Neuronal stem cell (in vitro differentiated cells): ENCODE results near the gene ZPR1.
"Not testable (repeated sequence)": the region's sequence is repeated elsewhere in the genome, so short reads cannot be mapped to it uniquely, and the experiment has no call there.

Experiments
- DNase-seq: peaks from one replicate; pipeline ENCODE4 v3.0.0-alpha.2; 2013; ENCODE audit warnings: low spot score
- H2AFZ ChIP-seq: one replicate; pipeline ENCODE4 v1.6.1; 2013; ENCODE audit warnings: mild to moderate bottlenecking, low read length, inconsistent platforms
- H2AK5ac ChIP-seq: 2 replicates; pipeline ENCODE4 v1.6.1; 2013; ENCODE audit warnings: low read depth, mild to moderate bottlenecking, inconsistent platforms, low read length, moderate library complexity, mixed read lengths
- H2BK120ac ChIP-seq: 2 replicates; pipeline ENCODE4 v1.6.1; 2013; ENCODE audit warnings: low read depth, mild to moderate bottlenecking, inconsistent platforms, low read length, moderate library complexity, mixed read lengths
- H2BK12ac ChIP-seq: one replicate; pipeline ENCODE4 v1.6.1; 2013; ENCODE audit warnings: low read length, inconsistent platforms
- H2BK15ac ChIP-seq: 2 replicates; pipeline ENCODE4 v1.6.1; 2013; ENCODE audit warnings: mild to moderate bottlenecking, low read length, inconsistent platforms, mixed read lengths
- H2BK5ac ChIP-seq: one replicate; pipeline ENCODE4 v1.6.1; 2013; ENCODE audit warnings: inconsistent platforms, mild to moderate bottlenecking, low read length, moderate library complexity
- H3K14ac ChIP-seq: one replicate; pipeline ENCODE4 v1.6.1; 2013; ENCODE audit warnings: low read length, inconsistent platforms
- H3K18ac ChIP-seq: 2 replicates; pipeline ENCODE4 v1.6.1; 2013; ENCODE audit warnings: low read length, inconsistent platforms
- H3K23ac ChIP-seq: 2 replicates; pipeline ENCODE4 v1.6.1; 2013; ENCODE audit warnings: low read depth, mild to moderate bottlenecking, mixed read lengths, low read length, inconsistent platforms; ENCODE audit not compliant: poor library complexity
- H3K27ac ChIP-seq: replicated peaks from 3 replicates; pipeline ENCODE4 v1.5.1; 2013; ENCODE audit warnings: low read length, inconsistent platforms
- H3K27me3 ChIP-seq, 3 experiments: 2 replicates each; pipeline ENCODE4 v1.6.1; 2013; ENCODE audit warnings: low read length in 3 of 3, mild to moderate bottlenecking in 2 of 3, inconsistent platforms in 1 of 3, low read depth in 1 of 3, mixed read lengths in 1 of 3, moderate library complexity in 1 of 3; ENCODE audit not compliant: control insufficient read depth in 3 of 3, insufficient read depth in 3 of 3
- H3K36me3 ChIP-seq, 2 donors: replicated peaks in 1 of 2; 2 replicates each; pipeline ENCODE4 v1.6.1; 2013; ENCODE audit warnings: low read length in 2 of 2; ENCODE audit not compliant: control insufficient read depth in 2 of 2, insufficient read depth in 2 of 2
- H3K4ac ChIP-seq: 2 replicates; pipeline ENCODE4 v1.6.1; 2013; ENCODE audit warnings: inconsistent platforms, mild to moderate bottlenecking, low read length, moderate library complexity
- H3K4me1 ChIP-seq, 2 donors: 1 replicate in 1 of 2; 2 replicates in 1 of 2; pipeline ENCODE4 v1.6.1; 2013; ENCODE audit warnings: low read length in 2 of 2, low read depth in 1 of 2; ENCODE audit not compliant: control insufficient read depth in 2 of 2, insufficient read depth in 1 of 2
- H3K4me2 ChIP-seq: one replicate; pipeline ENCODE4 v1.6.1; 2013; ENCODE audit warnings: mild to moderate bottlenecking, low read length, inconsistent platforms; ENCODE audit not compliant: insufficient read depth, poor library complexity, severe bottlenecking
- H3K4me3 ChIP-seq, 2 donors: 2 replicates each; pipeline ENCODE4 v1.5.1; 2013; ENCODE audit warnings: low read length in 2 of 2, mild to moderate bottlenecking in 2 of 2, inconsistent platforms in 1 of 2, moderate library complexity in 1 of 2
- H3K79me1 ChIP-seq: one replicate; pipeline ENCODE4 v1.6.1; 2013; ENCODE audit warnings: low read depth, mild to moderate bottlenecking, inconsistent platforms, low read length, moderate library complexity
- H3K9ac ChIP-seq: one replicate; pipeline ENCODE4 v1.6.1; 2013; ENCODE audit warnings: mild to moderate bottlenecking, low read depth, low read length, inconsistent platforms; ENCODE audit not compliant: poor library complexity
- H3K9me3 ChIP-seq, 2 donors: replicated peaks in 1 of 2; 2 replicates each; pipeline versions ENCODE3 to v1.6.1; 2013; ENCODE audit warnings: low read length in 2 of 2, mild to moderate bottlenecking in 2 of 2, inconsistent platforms in 1 of 2, low read depth in 1 of 2, mixed read lengths in 1 of 2, moderate library complexity in 1 of 2; ENCODE audit not compliant: control insufficient read depth in 2 of 2, insufficient read depth in 1 of 2
- H4K8ac ChIP-seq: one replicate; pipeline ENCODE4 v1.6.1; 2013; ENCODE audit warnings: low read depth, mild to moderate bottlenecking, inconsistent platforms, low read length, moderate library complexity
- H4K91ac ChIP-seq: one replicate; pipeline ENCODE4 v1.6.1; 2013; ENCODE audit warnings: low read length, low read depth, mild to moderate bottlenecking, inconsistent platforms; ENCODE audit not compliant: poor library complexity
- WGBS, 2 donors: extraction: QIAGEN DNeasy Blood & Tissue Kit; methylation state at CpG; one replicate each; pipeline ENCODE4 v1.1.7; 2013; ENCODE audit warnings: missing lambda C conversion rate in 2 of 2, mixed read lengths in 1 of 2; ENCODE audit not compliant: insufficient read length in 2 of 2, insufficient replicate concordance in 1 of 2; ENCODE audit errors: extremely low coverage in 2 of 2; 5-methylcytosine and 5-hydroxymethylcytosine counted together

The ZPR1 gene

DNA sequence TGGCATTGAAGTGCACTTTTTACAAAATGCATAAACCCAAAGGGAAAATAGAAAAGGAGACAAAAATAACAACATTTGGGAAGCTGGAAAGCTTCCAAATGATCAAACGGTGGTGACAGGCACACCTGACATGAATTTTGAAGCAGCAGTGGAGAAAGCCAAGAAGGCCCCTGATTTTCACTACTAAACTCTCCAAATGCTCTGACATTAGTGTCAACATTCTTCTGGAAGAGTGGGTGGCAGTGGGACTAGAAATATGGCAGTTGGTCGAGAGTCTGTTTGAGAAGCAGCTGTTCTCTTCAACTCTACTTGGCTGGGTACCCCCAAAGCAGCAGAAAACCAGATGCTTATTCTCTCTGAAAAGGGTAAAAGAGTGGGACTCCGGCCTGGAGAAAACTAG is 16.2 kb upstream of the ZPR1 start:
- no peak for DNase-seq
- Histone ChIP-seq H3K14ac (no peak overlapping the region), H2BK15ac (no peak overlapping the region), H3K36me3 (no peaks in the 10 kb centered on the region), H3K23ac (no peak overlapping the region), H3K79me1 (no peaks in the 10 kb centered on the region), H3K4me2 (no peak overlapping the region), H3K27me3 (peaks cover 0 to 28% (median 0%) of the 10 kb centered on the region in 3 experiments), H3K4me1 (no peaks in the 10 kb centered on the region), H3K18ac (no peak overlapping the region), H2BK12ac (no peak overlapping the region), H3K27ac (no peak overlapping the region), H3K9ac (no peak overlapping the region), H2BK120ac (no peak overlapping the region), H3K9me3 (no peaks in the 10 kb centered on the region), H3K4me3 (no peak overlapping the region), H3K4ac (no peak overlapping the region), H2BK5ac (no peak overlapping the region), H2AK5ac (no peak overlapping the region), H2AFZ (no peak overlapping the region), H4K91ac (no peak overlapping the region), H4K8ac (no peak overlapping the region)
- WGBS, 2 donors, result no CpG with 5 or more reads among the region's 3 CpGs

DNA sequence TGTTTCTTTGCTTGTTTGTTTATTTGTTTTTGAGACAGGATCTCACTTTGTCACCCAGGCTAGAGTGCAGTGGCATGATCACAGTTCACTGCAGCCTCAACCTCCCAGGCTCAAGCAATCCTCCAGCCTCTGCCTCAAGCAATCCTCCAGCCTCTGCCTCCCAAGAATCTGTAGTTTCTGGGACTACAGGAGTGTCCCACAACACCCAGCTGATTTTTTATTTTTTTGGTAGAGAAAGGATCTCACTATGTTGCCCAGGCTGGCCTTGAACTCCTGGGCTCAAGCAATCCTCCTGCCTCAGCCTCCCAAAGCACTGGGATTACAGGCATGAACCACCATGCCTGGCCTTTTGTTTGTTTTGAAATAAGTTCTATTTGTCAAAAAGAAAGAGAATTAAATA is 13.8 kb upstream of the ZPR1 start:
- not testable (repeated sequence) for H4K8ac ChIP-seq, DNase-seq, H3K79me1 ChIP-seq, H3K27ac ChIP-seq, H3K9me3 ChIP-seq, H3K23ac ChIP-seq, H2AK5ac ChIP-seq, H3K18ac ChIP-seq, H4K91ac ChIP-seq, H3K4me1 ChIP-seq, H2BK120ac ChIP-seq, H3K36me3 ChIP-seq, H3K9ac ChIP-seq, H2AFZ ChIP-seq, H3K14ac ChIP-seq, H3K4me2 ChIP-seq, H3K4me3 ChIP-seq, H2BK5ac ChIP-seq, H2BK12ac ChIP-seq, H2BK15ac ChIP-seq, H3K4ac ChIP-seq
- H3K27me3 ChIP-seq, result peaks cover 0 to 27% (median 0%) of the 10 kb centered on the region in 3 experiments

DNA sequence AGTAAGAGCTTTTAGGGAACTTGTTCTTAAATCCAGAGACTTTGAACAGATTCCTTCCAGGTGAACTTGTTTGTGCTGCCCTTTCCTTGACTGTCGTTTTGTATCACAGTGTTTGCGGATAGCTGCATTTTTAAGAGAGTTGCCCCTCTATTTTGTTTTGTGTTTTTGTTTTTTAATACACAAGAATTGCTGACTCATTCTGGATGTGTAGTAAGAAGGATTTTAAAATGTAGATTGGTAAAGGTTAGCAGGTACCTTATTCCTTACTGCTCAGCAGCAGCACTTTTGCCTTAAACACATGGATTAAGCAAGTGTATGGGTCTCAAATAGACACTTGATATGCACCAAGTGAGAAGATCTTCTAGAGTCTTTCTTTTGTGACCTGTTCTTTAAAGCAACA is 12.8 kb upstream of the ZPR1 start:
- Histone ChIP-seq H3K36me3 (no peaks in the 10 kb centered on the region), H2BK5ac (no peak overlapping the region), H2AFZ (no peak overlapping the region), H4K8ac (no peak overlapping the region), H2BK15ac (no peak overlapping the region), H3K14ac (no peak overlapping the region), H3K18ac (no peak overlapping the region), H3K9me3 (no peaks in the 10 kb centered on the region), H3K4me3 (no peak overlapping the region), H3K27ac (no peak overlapping the region), H2BK12ac (no peak overlapping the region), H3K4me1 (no peaks in the 10 kb centered on the region), H2AK5ac (no peak overlapping the region), H2BK120ac (no peak overlapping the region), H3K4me2 (no peak overlapping the region), H4K91ac (no peak overlapping the region), H3K23ac (no peak overlapping the region), H3K9ac (no peak overlapping the region), H3K27me3 (peaks cover 0 to 23% (median 0%) of the 10 kb centered on the region in 3 experiments), H3K4ac (no peak overlapping the region), H3K79me1 (no peaks in the 10 kb centered on the region)
- DNase-seq, result no peak
- no CpG with 5 or more reads among the region's 2 CpGs for WGBS, 2 donors

- Histone ChIP-seq H3K27me3 (peaks cover 0 to 10% (median 0%) of the 10 kb centered on the region in 3 experiments), H2AFZ (no peak overlapping the region), H2BK5ac (no peak overlapping the region), H4K8ac (no peak overlapping the region), H2BK15ac (no peak overlapping the region), H3K36me3 (no peaks in the 10 kb centered on the region), H3K79me1 (no peaks in the 10 kb centered on the region), H3K4ac (no peak overlapping the region), H2BK12ac (no peak overlapping the region), H4K91ac (no peak overlapping the region), H2AK5ac (no peak overlapping the region), H3K4me3 (no peak overlapping the region), H3K14ac (no peak overlapping the region), H3K18ac (no peak overlapping the region), H3K4me1 (no peaks in the 10 kb centered on the region), H3K27ac (no peak overlapping the region), H3K23ac (no peak overlapping the region), H2BK120ac (no peak overlapping the region), H3K9ac (no peak overlapping the region), H3K9me3 (no peaks in the 10 kb centered on the region), H3K4me2 (no peak overlapping the region)
- no CpG with 5 or more reads among the region's 5 CpGs for WGBS, 2 donors
- no peak for DNase-seq
Measured at GRCh38 chr11:116798368-116798767, 10.5 kb upstream of the ZPR1 start.
